Naive thymus-derived CD4-positive, alpha-beta T cell (primary cell): ENCODE results near the gene BAIAP2. TPM values are rescaled to one million over a fixed set of nuclear protein-coding genes. Genes with fewer than 3 reads are reported as not detected.

Source experiments
- ATAC-seq: fragments of 150-1000 bp; cut with Tn5 transposase; 2 replicates; pipeline ENCODE4 v1.10.0; 2021; ENCODE audit warnings: mild to moderate bottlenecking, moderate library complexity
- CTCF ChIA-PET: fragments of 350-600 bp; sonication (Branson Sonifier 250); formaldehyde crosslinking; loops from one replicate; lab custom pipeline; 2021; ENCODE audit warnings: antibody characterized with exemption; lab: Charles Lee
- POLR2A ChIA-PET: fragments of 350-600 bp; sonication (Branson Sonifier 250); formaldehyde crosslinking; loops from one replicate; lab custom pipeline; 2021; ENCODE audit warnings: antibody characterized with exemption, inconsistent platforms; lab: Charles Lee
- DNase-seq, 9 donors: peaks; one replicate each; pipeline versions ENCODE4 v3.0.0 to v3.0.0-alpha.2; 2020 to 2022; ENCODE audit warnings: mixed read lengths in 1 of 9
- H3K27ac ChIP-seq: one replicate; pipeline ENCODE4 v1.7.0; 2013; ENCODE audit warnings: mild to moderate bottlenecking, low read depth, low read length, moderate library complexity
- H3K27me3 ChIP-seq, 2 donors: one replicate each; pipeline ENCODE4 v1.7.0; 2013; ENCODE audit warnings: low read length in 2 of 2, mild to moderate bottlenecking in 2 of 2, moderate library complexity in 2 of 2; ENCODE audit not compliant: control insufficient read depth in 2 of 2, insufficient read depth in 2 of 2
- H3K36me3 ChIP-seq, 3 experiments: 1 replicate in 2 of 3; 2 replicates in 1 of 3; pipeline ENCODE4 v1.7.0; 2013; ENCODE audit warnings: low read length in 3 of 3, mild to moderate bottlenecking in 3 of 3, moderate library complexity in 1 of 3; ENCODE audit not compliant: insufficient read depth in 3 of 3, control insufficient read depth in 2 of 3
- H3K4me1 ChIP-seq, 2 donors: one replicate each; pipeline ENCODE4 v1.7.0; 2013; ENCODE audit warnings: low read length in 2 of 2, mild to moderate bottlenecking in 2 of 2, moderate library complexity in 1 of 2; ENCODE audit not compliant: control insufficient read depth in 2 of 2, insufficient read depth in 2 of 2
- H3K4me3 ChIP-seq: 2 replicates; pipeline ENCODE4 v1.7.0; 2013; ENCODE audit warnings: mild to moderate bottlenecking, low read length
- H3K9me3 ChIP-seq, 3 experiments: 1 replicate in 2 of 3; 2 replicates in 1 of 3; pipeline ENCODE4 v1.7.0; 2013; ENCODE audit warnings: low read length in 3 of 3; ENCODE audit not compliant: control insufficient read depth in 2 of 3
- H3K27ac Mint-ChIP-seq, 9 donors: one replicate each; pipeline ENCODE4 v1.8.0; 2020 to 2022; ENCODE audit warnings: mixed read lengths in 9 of 9, mild to moderate bottlenecking in 8 of 9, moderate library complexity in 5 of 9, inconsistent platforms in 2 of 9
- H3K27me3 Mint-ChIP-seq, 5 donors: one replicate each; pipeline ENCODE4 v1.8.0; 2021 to 2022; ENCODE audit warnings: mixed read lengths in 5 of 5, mild to moderate bottlenecking in 1 of 5
- H3K36me3 Mint-ChIP-seq, 5 donors: one replicate each; pipeline ENCODE4 v1.8.0; 2020 to 2022; ENCODE audit warnings: mixed read lengths in 5 of 5, mild to moderate bottlenecking in 3 of 5, inconsistent platforms in 1 of 5
- H3K4me1 Mint-ChIP-seq, 7 donors: one replicate each; pipeline ENCODE4 v1.8.0; 2020 to 2022; ENCODE audit warnings: mixed read lengths in 7 of 7, mild to moderate bottlenecking in 3 of 7, inconsistent platforms in 1 of 7
- H3K4me3 Mint-ChIP-seq, 10 donors: one replicate each; pipeline ENCODE4 v1.8.0; 2020 to 2022; ENCODE audit warnings: mild to moderate bottlenecking in 10 of 10, mixed read lengths in 10 of 10, moderate library complexity in 6 of 10, inconsistent platforms in 2 of 10
- H3K9me3 Mint-ChIP-seq, 11 donors: one replicate each; pipeline ENCODE4 v1.8.0; 2020 to 2022; ENCODE audit warnings: mixed read lengths in 11 of 11, mild to moderate bottlenecking in 4 of 11, inconsistent platforms in 1 of 11, moderate library complexity in 1 of 11
- intact Hi-C, 2 donors: fragments of 100-400 bp; cut with micrococcal nuclease; formaldehyde crosslinking; loops; one replicate each; pipeline ENCODE4 v1.15.1; 2023
- polyA plus RNA-seq, 2 donors: library from polyadenylated mRNA; unstranded; fragments of 300-500 nt; fragmentation: Illumina TruSeq; gene quantifications; one replicate each; pipeline ENCODE4 v1.2.3, GENCODE V29; 2021
- total RNA-seq, 6 experiments: library from RNA in 5 of 6; stranded (reverse) in 5 of 6; gene quantifications; 1 replicate in 5 of 6; 2 replicates in 1 of 6; pipeline ENCODE4 v1.2.3 and lab custom pipeline; 2021 to 2026

The BAIAP2 gene
- total and polyA plus RNA-seq, 7 experiments from 2014 or later: 3.2 to 13.7 (median 7.4) TPM

DNA sequence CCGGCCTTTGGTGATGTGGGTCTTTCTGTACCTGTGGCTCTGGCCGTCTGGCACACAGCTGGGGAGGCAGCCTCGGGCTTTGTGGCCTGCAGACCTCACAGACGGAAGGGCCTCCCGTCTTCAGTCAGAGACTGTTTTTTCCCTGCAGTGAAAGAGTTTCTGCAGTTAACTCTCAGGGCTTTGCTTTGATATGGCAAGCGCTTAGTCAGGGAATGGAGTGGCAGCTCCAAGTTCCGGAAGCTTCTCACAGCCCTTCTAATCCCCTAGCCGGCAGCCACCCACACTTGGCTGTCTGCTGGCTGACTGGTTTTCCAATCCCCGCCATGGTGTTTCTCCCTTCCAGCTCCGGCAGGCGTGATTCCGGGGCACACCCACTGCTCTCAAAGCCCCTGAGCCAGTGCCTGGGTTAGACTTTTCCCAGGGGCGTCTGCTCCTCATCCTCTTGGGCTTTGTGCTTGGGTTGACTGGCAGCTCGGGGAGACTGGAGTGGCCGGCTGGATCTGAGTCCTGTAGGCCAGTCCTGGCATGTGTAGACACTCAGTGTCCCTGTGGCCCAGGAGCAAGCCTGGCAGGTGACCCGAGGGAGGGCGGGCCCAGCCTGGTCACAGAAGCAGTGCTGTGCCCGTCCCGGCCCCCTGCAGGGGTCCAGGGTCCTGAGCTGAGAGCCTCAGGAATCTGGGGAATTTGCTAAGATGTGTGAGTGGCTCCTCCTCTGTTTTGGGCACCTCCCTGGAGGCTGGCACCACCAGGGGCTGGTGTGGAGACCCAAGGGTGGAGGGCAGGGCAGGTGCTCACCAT, 29.9 kb downstream of the BAIAP2 start:
- no peaks in the 10 kb centered on the region for H3K4me1 ChIP-seq
- no peak for ATAC-seq
- Mint-ChIP-seq H3K9me3 (no peaks in the 10 kb centered on the region), H3K27ac (no peak overlapping the region), H3K4me3 (no peak overlapping the region), H3K36me3 (peaks cover 0 to 3% (median 0%) of the 10 kb centered on the region in 5 donors), H3K4me1 (peaks cover 0 to 3% (median 0%) of the 10 kb centered on the region in 7 donors), H3K27me3 (no peaks in the 10 kb centered on the region)
- ChIA-PET CTCF (no interaction called here), POLR2A (no interaction called here)
- H3K4me3 ChIP-seq: no peak overlapping the region
- no peaks in the 10 kb centered on the region for H3K9me3 ChIP-seq
- no peaks in the 10 kb centered on the region for H3K27me3 ChIP-seq
- intact Hi-C loops: no loop called here
- H3K27ac ChIP-seq: no peak overlapping the region
- no peak for DNase-seq
- no peaks in the 10 kb centered on the region for H3K36me3 ChIP-seq

DNA sequence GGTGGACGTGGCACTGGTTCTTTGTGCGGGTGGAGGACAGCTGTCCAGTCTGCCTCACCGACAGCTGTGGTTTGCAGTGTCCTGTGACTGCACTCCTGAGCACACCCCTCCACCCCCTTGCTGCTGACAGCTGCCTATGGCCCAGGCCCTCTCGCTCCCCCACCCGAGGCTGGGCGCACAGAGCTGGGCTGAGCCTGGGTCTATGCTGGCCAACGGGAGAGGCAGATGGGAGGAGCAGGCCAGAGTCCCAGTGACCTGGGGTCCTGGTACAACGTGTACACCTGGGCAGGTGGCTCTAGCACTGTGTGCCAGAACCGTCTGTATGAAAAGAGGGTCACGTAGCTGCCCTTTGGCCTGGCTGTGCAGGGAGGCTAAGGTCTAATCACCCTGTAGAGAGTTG, 30.5 kb downstream of the BAIAP2 start:
- DNase-seq: no peak
- intact Hi-C loops: no loop called here
- H3K4me3 Mint-ChIP-seq: no peak overlapping the region
- H3K9me3 Mint-ChIP-seq: no peaks in the 10 kb centered on the region
- Histone ChIP-seq H3K27ac (no peak overlapping the region), H3K27me3 (no peaks in the 10 kb centered on the region), H3K4me1 (no peaks in the 10 kb centered on the region), H3K36me3 (no peaks in the 10 kb centered on the region), H3K9me3 (no peaks in the 10 kb centered on the region), H3K4me3 (no peak overlapping the region)
- no peaks in the 10 kb centered on the region for H3K27me3 Mint-ChIP-seq
- POLR2A ChIA-PET: no interaction called here
- no peak overlapping the region for H3K27ac Mint-ChIP-seq
- CTCF ChIA-PET: no interaction called here
- peaks cover 0 to 3% (median 0%) of the 10 kb centered on the region in 7 donors for H3K4me1 Mint-ChIP-seq
- peaks cover 0 to 3% (median 0%) of the 10 kb centered on the region in 5 donors for H3K36me3 Mint-ChIP-seq
- no peak for ATAC-seq

DNA sequence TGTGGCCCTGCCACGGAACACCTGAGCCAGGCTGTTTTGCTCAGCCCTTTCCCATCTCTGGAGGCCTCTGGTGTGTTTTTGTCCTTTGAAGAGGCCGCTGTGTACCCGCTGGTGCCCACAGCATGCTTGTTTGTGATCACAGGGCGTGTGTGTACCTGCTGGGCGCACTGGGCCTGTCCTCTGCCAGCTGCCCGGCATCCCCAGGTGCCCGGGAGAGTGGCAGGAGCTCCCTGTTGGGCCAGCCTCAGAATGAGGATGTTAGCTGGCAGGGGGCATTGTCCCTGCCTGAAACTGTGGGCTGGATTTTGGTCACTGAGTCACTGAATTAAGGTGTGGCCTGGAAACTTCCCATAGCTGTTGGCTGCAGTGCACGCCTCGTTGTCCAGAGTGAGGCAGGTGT, 31.1 kb downstream of the BAIAP2 start:
- intact Hi-C loops: no loop called here
- H3K4me3 Mint-ChIP-seq: no peak overlapping the region
- no peaks in the 10 kb centered on the region for H3K9me3 Mint-ChIP-seq

DNA sequence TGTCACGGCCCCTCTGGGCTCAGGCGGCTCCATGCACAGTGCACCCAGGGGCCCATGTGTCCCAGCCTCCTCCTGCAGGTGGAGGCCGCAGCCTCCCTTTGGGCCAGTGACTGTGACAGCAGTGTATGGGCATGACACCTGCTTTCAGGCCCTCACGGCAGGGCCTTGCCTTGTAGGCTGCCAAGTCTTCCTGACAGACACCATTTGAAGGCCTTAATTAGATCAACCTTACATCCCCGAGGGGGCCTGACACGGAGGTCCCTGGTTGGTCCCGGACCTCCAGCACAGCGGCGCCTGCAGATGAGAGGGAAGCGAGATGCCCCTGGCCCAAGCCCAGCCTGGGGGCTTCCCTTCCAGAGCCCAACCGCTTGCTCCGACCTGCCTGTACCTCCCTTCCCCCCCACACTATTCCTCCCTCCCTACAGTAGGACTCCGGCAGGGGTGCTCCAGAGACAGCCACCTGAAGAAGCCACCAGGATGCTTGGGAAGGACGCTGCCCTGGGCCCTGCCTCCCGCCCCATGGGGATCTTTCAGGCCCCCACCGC, 31.9 kb downstream of the BAIAP2 start:
- ChIA-PET POLR2A (no interaction called here), CTCF (no interaction called here)
- no peak overlapping the region for H3K4me3 Mint-ChIP-seq
- H3K9me3 ChIP-seq: no peaks in the 10 kb centered on the region
- intact Hi-C loops: no loop called here
- peaks cover 0 to 3% (median 0%) of the 10 kb centered on the region in 5 donors for H3K36me3 Mint-ChIP-seq
- H3K27ac Mint-ChIP-seq: no peak overlapping the region
- no peak for DNase-seq
- H3K27me3 Mint-ChIP-seq: no peaks in the 10 kb centered on the region
- no peaks in the 10 kb centered on the region for H3K4me1 ChIP-seq
- no peak overlapping the region for H3K27ac ChIP-seq
- H3K4me1 Mint-ChIP-seq: peaks cover 0 to 3% (median 0%) of the 10 kb centered on the region in 7 donors
- no peak overlapping the region for H3K4me3 ChIP-seq
- H3K27me3 ChIP-seq: no peaks in the 10 kb centered on the region
- no peak for ATAC-seq
- no peaks in the 10 kb centered on the region for H3K9me3 Mint-ChIP-seq
- no peaks in the 10 kb centered on the region for H3K36me3 ChIP-seq

More for the DNA sequence above, 31.1 kb downstream of the BAIAP2 start:
- no peaks in the 10 kb centered on the region for H3K27me3 Mint-ChIP-seq
- DNase-seq: no peak
- ATAC-seq: no peak
- H3K4me1 Mint-ChIP-seq: peaks cover 0 to 3% (median 0%) of the 10 kb centered on the region in 7 donors
- H3K4me1 ChIP-seq: no peaks in the 10 kb centered on the region
- no peak overlapping the region for H3K27ac Mint-ChIP-seq
- H3K27ac ChIP-seq: no peak overlapping the region
- H3K36me3 Mint-ChIP-seq: peaks cover 0 to 3% (median 0%) of the 10 kb centered on the region in 5 donors
- H3K27me3 ChIP-seq: no peaks in the 10 kb centered on the region
- ChIA-PET POLR2A (no interaction called here), CTCF (no interaction called here)
- H3K4me3 ChIP-seq: no peak overlapping the region
- no peaks in the 10 kb centered on the region for H3K36me3 ChIP-seq
- no peaks in the 10 kb centered on the region for H3K9me3 ChIP-seq

- Mint-ChIP-seq H3K27ac (no peak overlapping the region), H3K9me3 (no peaks in the 10 kb centered on the region), H3K4me1 (peaks cover 0 to 3% (median 0%) of the 10 kb centered on the region in 7 donors), H3K36me3 (peaks cover 0 to 1% (median 0%) of the 10 kb centered on the region in 5 donors), H3K4me3 (no peak overlapping the region), H3K27me3 (no peaks in the 10 kb centered on the region)
- H3K4me3 ChIP-seq: no peak overlapping the region
- no peak overlapping the region for H3K27ac ChIP-seq
- intact Hi-C loops: no loop called here
- H3K9me3 ChIP-seq: no peaks in the 10 kb centered on the region
- no peak for ATAC-seq
- CTCF ChIA-PET: no interaction called here
- H3K36me3 ChIP-seq: no peaks in the 10 kb centered on the region
- POLR2A ChIA-PET: no interaction called here
- H3K27me3 ChIP-seq: no peaks in the 10 kb centered on the region
- DNase-seq: no peak
- H3K4me1 ChIP-seq: no peaks in the 10 kb centered on the region
These were observed 32.5 kb downstream of the BAIAP2 start for GRCh38 chr17:81067391-81067811.

DNA sequence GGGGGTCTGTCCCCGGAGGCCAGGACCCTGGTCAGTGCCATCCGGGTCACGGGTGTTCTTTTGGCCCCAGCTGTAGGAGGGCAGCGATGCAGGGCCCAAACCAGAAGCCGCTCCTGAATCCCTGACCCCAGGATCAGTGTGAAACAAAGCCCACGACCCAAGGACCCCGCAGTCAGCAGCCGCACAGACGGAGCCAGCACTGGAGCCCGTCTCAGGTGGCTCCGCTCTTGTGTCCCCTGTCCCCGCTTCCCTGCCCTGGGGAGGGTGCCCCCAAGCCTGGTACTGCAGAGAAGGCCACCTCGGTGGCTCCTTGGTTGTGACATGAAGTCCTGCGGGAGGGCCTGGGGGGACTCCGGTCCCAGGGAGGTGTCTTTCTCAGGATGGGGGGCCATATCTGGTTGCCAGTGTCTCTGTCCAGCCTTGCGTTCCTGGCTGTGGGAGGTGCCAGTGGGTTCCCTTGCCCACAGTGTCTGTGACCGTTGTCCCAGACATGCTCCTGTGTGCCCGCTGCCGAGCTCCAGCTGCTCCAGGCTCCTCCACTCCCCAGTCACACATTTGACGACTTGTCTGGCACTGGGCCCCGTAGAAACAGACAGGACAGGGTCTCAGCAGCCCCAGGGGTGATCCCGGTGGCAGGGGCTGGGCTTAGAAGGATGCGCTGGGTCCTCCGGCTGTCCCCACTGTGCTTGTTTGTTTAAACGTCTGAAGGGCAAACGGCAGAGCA, 33.6 kb downstream of the BAIAP2 start:
- Histone ChIP-seq H3K27me3 (no peaks in the 10 kb centered on the region), H3K4me1 (no peaks in the 10 kb centered on the region), H3K4me3 (no peak overlapping the region), H3K36me3 (no peaks in the 10 kb centered on the region), H3K27ac (no peak overlapping the region), H3K9me3 (no peaks in the 10 kb centered on the region)
- no peak overlapping the region for H3K4me3 Mint-ChIP-seq
- no peak overlapping the region for H3K27ac Mint-ChIP-seq
- CTCF ChIA-PET: no interaction called here
- ATAC-seq: no peak
- POLR2A ChIA-PET: interaction anchor here (0.5 kb wide), 1 partner anchor 204 kb away, joined by 3 read pairs; no protein-coding TSS in a partner anchor
- no peaks in the 10 kb centered on the region for H3K36me3 Mint-ChIP-seq
- intact Hi-C loops: no loop called here
- H3K4me1 Mint-ChIP-seq: peaks cover 0 to 3% (median 0%) of the 10 kb centered on the region in 7 donors
- H3K27me3 Mint-ChIP-seq: no peaks in the 10 kb centered on the region
- no peaks in the 10 kb centered on the region for H3K9me3 Mint-ChIP-seq
- DNase-seq: no peak
